OCI-LY7 (cell line): ENCODE measurements around the gene SORCS1.

Source experiments
- EZH2phosphoT487 ChIP-seq: fragments of 200-600 bp; sonication (generic); IDR thresholded peaks from 2 replicates; pipeline ENCODE4 v1.6.1; 2018; ENCODE audit warnings: low read depth, borderline replicate concordance, mild to moderate bottlenecking, mixed run types, antibody characterized with exemption, low read length, moderate library complexity, mixed read lengths
- TF ChIP-seq, protein P1 (sequence below): fragments of 200-600 bp; sonication (generic); conservative IDR thresholded peaks from 2 replicates; pipeline ENCODE4 v1.5.1; 2014; ENCODE audit warnings: mild to moderate bottlenecking, antibody characterized with exemption, low read length, moderate library complexity, mixed read lengths

GRCh38 chr10:106566873-106567272, 597.6 kb downstream of the SORCS1 start:
- TF ChIP-seq, protein P1, sequence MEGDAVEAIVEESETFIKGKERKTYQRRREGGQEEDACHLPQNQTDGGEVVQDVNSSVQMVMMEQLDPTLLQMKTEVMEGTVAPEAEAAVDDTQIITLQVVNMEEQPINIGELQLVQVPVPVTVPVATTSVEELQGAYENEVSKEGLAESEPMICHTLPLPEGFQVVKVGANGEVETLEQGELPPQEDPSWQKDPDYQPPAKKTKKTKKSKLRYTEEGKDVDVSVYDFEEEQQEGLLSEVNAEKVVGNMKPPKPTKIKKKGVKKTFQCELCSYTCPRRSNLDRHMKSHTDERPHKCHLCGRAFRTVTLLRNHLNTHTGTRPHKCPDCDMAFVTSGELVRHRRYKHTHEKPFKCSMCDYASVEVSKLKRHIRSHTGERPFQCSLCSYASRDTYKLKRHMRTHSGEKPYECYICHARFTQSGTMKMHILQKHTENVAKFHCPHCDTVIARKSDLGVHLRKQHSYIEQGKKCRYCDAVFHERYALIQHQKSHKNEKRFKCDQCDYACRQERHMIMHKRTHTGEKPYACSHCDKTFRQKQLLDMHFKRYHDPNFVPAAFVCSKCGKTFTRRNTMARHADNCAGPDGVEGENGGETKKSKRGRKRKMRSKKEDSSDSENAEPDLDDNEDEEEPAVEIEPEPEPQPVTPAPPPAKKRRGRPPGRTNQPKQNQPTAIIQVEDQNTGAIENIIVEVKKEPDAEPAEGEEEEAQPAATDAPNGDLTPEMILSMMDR: no peak
- TF ChIP-seq EZH2phosphoT487: no peak
